ENCODE results near the gene ALX4. TPM values are rescaled to one million over a fixed set of nuclear protein-coding genes. Genes with fewer than 3 reads are reported as not detected.
A peak's percentile ranks its signal among the peaks of the same experiment; 100 is the strongest.

The ALX4 gene
- polyA plus RNA-seq: not detected

- Mint-ChIP-seq H3K9me3 (no peaks in the 10 kb centered on the region), H3K27ac (peak within 1 kb of the TSS in 2 of 3 donors; percentile 47 to 73), H3K27me3 (peaks cover 75% of the 10 kb centered on the region), H3K36me3 (no peaks in the 10 kb centered on the region), H3K4me1 (peaks cover 9 to 22% (median 17%) of the 10 kb centered on the region in 3 donors), H3K4me3 (peak within 1 kb of the TSS in 3 of 4 donors; percentile 58 to 89 (median 81))
Measured at GRCh38 chr11:44309478-44310205, at the start of gene ALX4. ALX4 (minus strand) TSS chr11:44310139; CDS start chr11:44310062, 77 bp downstream.

GRCh38 chr11:44359162-44359561 lies 49.2 kb upstream of the ALX4 start:
- Mint-ChIP-seq H3K27ac (no peak overlapping the region), H3K4me1 (no peaks in the 10 kb centered on the region), H3K36me3 (no peaks in the 10 kb centered on the region), H3K9me3 (peaks cover 3 to 9% (median 8%) of the 10 kb centered on the region in 3 donors), H3K27me3 (peaks cover 25% of the 10 kb centered on the region), H3K4me3 (no peak overlapping the region)

DNA sequence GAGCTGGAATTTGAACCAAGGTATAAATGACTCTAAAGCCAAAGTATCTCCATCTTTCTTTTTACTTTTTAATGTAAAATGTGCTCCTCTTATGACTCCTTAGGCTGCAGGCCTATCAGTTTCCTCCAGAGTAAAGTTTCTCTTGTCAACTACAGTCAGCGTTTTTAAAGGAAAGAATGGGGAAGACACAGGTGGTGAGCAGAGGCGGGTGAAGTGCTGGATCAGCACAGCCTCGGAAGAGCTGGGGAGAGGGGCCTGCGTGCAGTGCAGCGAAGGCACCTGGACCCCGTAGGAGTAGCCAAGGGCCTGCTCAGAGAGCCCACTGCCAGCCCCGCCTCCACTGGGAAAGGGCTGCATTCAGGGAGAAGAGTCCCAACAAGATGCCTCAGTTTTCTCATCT lies 48.8 kb upstream of the ALX4 start:
- Mint-ChIP-seq H3K4me3 (peak overlapping the region in 1 of 4 donors; percentile 41), H3K9me3 (peaks cover 3 to 5% (median 4%) of the 10 kb centered on the region in 3 donors), H3K4me1 (no peaks in the 10 kb centered on the region), H3K36me3 (no peaks in the 10 kb centered on the region), H3K27ac (no peak overlapping the region), H3K27me3 (peaks cover 24% of the 10 kb centered on the region)

GRCh38 chr11:44357711-44358110 lies 47.8 kb upstream of the ALX4 start:
- H3K36me3 Mint-ChIP-seq: no peaks in the 10 kb centered on the region
- no peak overlapping the region for H3K4me3 Mint-ChIP-seq
- no peaks in the 10 kb centered on the region for H3K4me1 Mint-ChIP-seq
- no peak overlapping the region for H3K27ac Mint-ChIP-seq
- H3K27me3 Mint-ChIP-seq: peaks cover 19% of the 10 kb centered on the region
- no peaks in the 10 kb centered on the region for H3K9me3 Mint-ChIP-seq

- Mint-ChIP-seq H3K4me1 (peaks cover 3 to 10% (median 3%) of the 10 kb centered on the region in 3 donors), H3K27me3 (peaks cover 19% of the 10 kb centered on the region), H3K36me3 (no peaks in the 10 kb centered on the region), H3K4me3 (no peak overlapping the region), H3K27ac (no peak overlapping the region), H3K9me3 (no peaks in the 10 kb centered on the region)
Measured at GRCh38 chr11:44356351-44356750, 46.4 kb upstream of the ALX4 start.

DNA sequence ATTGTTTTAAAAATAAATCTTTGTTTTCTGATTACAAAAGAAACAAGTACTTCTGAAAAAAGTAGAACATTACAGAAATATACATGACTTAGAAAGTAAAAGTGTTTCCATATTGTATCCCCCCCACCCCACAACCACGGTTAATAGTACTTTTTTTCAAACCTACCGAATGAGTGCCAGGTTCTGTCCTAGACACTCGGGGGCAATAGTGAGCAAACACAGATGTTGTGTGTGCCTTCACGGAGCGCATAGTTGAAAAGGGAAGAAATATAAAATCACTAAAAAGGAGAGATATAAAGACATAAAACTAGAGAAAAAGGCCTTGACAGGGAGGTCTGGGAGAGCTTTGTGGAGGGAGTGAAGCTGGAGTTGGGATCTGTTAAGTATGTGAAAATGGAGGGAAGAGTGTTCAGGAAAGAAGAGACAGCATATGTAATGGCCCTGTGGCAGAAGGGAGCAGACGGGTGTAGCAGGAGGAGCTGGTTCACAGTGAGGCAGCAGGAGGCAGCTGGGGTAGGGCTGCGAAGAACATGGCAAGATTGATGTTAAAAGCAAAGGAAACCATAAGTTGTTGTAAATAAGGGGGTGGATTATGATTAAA lies 42.1 kb upstream of the ALX4 start:
- Mint-ChIP-seq H3K4me3 (peak overlapping the region in 2 of 4 donors; percentile 75 to 85), H3K36me3 (no peaks in the 10 kb centered on the region), H3K4me1 (peaks cover 14 to 22% (median 16%) of the 10 kb centered on the region in 3 donors), H3K27me3 (peaks cover 26% of the 10 kb centered on the region), H3K27ac (no peak overlapping the region), H3K9me3 (peaks cover 0 to 3% (median 0%) of the 10 kb centered on the region in 3 donors)

DNA sequence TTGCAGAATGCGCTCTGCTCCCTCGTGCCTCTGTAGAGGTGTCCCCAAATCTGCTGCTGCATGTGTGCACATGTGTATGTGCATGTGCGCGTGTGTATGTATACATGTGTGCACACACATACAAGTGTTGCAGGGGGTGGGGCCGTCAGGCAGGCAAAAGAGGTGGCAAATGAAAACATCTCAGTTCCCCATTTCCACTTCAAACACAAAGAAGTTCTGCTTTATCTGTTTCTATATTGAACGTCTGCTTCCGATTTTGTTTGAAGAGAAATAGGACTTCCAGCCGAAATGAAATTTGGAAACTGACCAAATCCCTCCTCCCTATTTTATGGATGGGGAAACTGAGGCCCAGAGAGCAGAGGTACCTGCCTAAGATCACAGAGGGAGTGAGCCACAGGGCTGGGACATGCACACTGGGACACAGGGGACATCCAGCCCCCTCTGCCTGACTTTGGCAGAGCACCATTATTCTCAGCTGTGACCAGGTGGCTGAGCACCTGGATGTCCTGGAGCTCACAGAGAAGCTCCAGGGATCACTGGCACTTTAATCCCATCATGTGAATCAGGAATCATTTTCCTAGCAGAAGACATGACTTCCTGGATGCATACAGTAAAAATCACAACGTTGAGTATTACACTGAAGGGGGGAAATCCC lies 41.2 kb upstream of the ALX4 start:
- peaks cover 29% of the 10 kb centered on the region for H3K27me3 Mint-ChIP-seq
- peak overlapping the region; percentile 3 to 43 (median 41) for H3K27ac Mint-ChIP-seq
- H3K36me3 Mint-ChIP-seq: no peaks in the 10 kb centered on the region
- peak overlapping the region; percentile 11 to 85 (median 76) for H3K4me3 Mint-ChIP-seq
- peaks cover 0 to 3% (median 0%) of the 10 kb centered on the region in 3 donors for H3K9me3 Mint-ChIP-seq
- H3K4me1 Mint-ChIP-seq: peaks cover 17 to 24% (median 18%) of the 10 kb centered on the region in 3 donors

DNA sequence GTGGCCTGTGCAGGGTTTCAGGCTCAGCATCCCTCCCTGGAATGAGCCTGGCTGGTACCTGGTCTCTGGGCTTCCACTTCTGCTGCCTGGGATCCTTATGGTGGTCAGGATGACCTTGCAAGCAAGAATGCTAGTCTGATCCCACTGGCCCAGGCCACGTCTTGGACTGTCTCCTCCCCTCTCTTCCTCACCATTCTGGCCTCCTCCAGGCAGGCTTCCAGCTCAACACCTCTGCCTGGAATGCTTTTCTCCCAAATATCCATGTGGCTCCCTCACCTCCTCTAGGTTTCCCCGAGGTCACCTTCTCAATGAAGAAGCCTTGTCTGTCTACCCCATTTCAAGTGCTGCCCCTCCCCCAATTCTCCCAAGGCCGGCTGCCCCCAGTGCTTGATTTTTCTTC lies 39.4 kb upstream of the ALX4 start:
- no peaks in the 10 kb centered on the region for H3K36me3 Mint-ChIP-seq
- peak overlapping the region in 1 of 3 donors; percentile 14 for H3K27ac Mint-ChIP-seq
- peak overlapping the region in 1 of 4 donors; percentile 60 for H3K4me3 Mint-ChIP-seq
- H3K9me3 Mint-ChIP-seq: peaks cover 0 to 3% (median 0%) of the 10 kb centered on the region in 3 donors
- peaks cover 17 to 24% (median 18%) of the 10 kb centered on the region in 3 donors for H3K4me1 Mint-ChIP-seq
- peaks cover 29% of the 10 kb centered on the region for H3K27me3 Mint-ChIP-seq

- H3K36me3 Mint-ChIP-seq: no peaks in the 10 kb centered on the region
- H3K27me3 Mint-ChIP-seq: peaks cover 29% of the 10 kb centered on the region
- no peak overlapping the region for H3K4me3 Mint-ChIP-seq
- peaks cover 17 to 24% (median 18%) of the 10 kb centered on the region in 3 donors for H3K4me1 Mint-ChIP-seq
- no peak overlapping the region for H3K27ac Mint-ChIP-seq
- H3K9me3 Mint-ChIP-seq: peaks cover 0 to 3% (median 0%) of the 10 kb centered on the region in 3 donors
Measured at GRCh38 chr11:44348721-44349120, 38.8 kb upstream of the ALX4 start.

GRCh38 chr11:44348114-44348513 lies 38.2 kb upstream of the ALX4 start:
- Mint-ChIP-seq H3K27ac (no peak overlapping the region), H3K4me1 (peaks cover 17 to 24% (median 18%) of the 10 kb centered on the region in 3 donors), H3K9me3 (peaks cover 0 to 3% (median 0%) of the 10 kb centered on the region in 3 donors), H3K36me3 (no peaks in the 10 kb centered on the region), H3K27me3 (peaks cover 29% of the 10 kb centered on the region), H3K4me3 (no peak overlapping the region)

GRCh38 chr11:44347538-44347937 lies 37.6 kb upstream of the ALX4 start:
- peaks cover 17 to 24% (median 18%) of the 10 kb centered on the region in 3 donors for H3K4me1 Mint-ChIP-seq
- H3K9me3 Mint-ChIP-seq: peaks cover 0 to 3% (median 0%) of the 10 kb centered on the region in 3 donors
- no peaks in the 10 kb centered on the region for H3K36me3 Mint-ChIP-seq
- H3K27ac Mint-ChIP-seq: no peak overlapping the region
- no peak overlapping the region for H3K4me3 Mint-ChIP-seq
- peaks cover 29% of the 10 kb centered on the region for H3K27me3 Mint-ChIP-seq

DNA sequence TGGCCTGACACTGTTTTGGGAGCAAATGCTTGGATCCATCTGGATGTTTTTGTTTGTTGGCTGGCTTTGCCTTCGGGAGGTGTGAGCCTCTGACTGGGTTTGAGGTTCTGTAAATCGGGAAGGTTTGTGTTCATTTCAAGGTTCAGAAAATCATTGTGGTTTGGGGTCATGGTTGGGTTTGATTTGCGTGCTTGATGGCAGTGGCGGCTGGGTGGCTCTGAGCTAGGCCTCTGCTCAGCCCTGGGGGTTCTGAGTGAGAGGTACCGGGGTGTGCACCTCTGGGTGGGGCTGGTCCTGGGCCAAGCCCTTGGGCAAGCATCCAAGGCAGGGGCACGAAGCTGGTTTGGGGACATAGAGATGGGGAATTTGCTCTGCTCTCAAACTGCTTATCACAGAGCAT lies 37.0 kb upstream of the ALX4 start:
- peaks cover 0 to 3% (median 0%) of the 10 kb centered on the region in 3 donors for H3K9me3 Mint-ChIP-seq
- no peak overlapping the region for H3K4me3 Mint-ChIP-seq
- H3K4me1 Mint-ChIP-seq: peaks cover 17 to 20% (median 18%) of the 10 kb centered on the region in 3 donors
- no peak overlapping the region for H3K27ac Mint-ChIP-seq
- peaks cover 26% of the 10 kb centered on the region for H3K27me3 Mint-ChIP-seq
- H3K36me3 Mint-ChIP-seq: no peaks in the 10 kb centered on the region

- peaks cover 26% of the 10 kb centered on the region for H3K27me3 Mint-ChIP-seq
- peaks cover 8 to 10% (median 9%) of the 10 kb centered on the region in 3 donors for H3K4me1 Mint-ChIP-seq
- no peaks in the 10 kb centered on the region for H3K36me3 Mint-ChIP-seq
- H3K27ac Mint-ChIP-seq: no peak overlapping the region
- H3K9me3 Mint-ChIP-seq: peaks cover 0 to 2% (median 0%) of the 10 kb centered on the region in 3 donors
- H3K4me3 Mint-ChIP-seq: no peak overlapping the region
Measured at GRCh38 chr11:44345781-44346180, 35.8 kb upstream of the ALX4 start.

DNA sequence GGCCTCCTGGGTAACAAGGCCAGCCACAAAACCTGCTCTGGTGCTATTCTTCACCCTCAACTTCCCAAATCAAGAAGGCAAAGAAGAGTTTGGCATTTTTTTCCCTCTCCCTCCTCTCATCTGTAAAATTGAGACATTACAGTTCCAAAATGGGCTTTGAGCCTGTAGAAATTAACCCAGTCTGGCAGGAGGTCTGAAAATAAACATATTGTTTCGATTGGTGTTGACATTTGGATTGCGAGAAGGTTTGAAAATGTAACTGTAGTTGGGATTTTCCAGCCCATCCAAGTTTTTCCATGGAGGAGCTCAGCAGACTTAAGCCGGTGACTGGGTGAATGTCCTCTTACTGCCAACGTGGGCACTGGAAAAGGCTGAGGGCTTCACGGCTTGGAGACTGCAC lies 35.0 kb upstream of the ALX4 start:
- Mint-ChIP-seq H3K36me3 (no peaks in the 10 kb centered on the region), H3K27me3 (peaks cover 22% of the 10 kb centered on the region), H3K27ac (no peak overlapping the region)

GRCh38 chr11:44344423-44344820 lies 34.5 kb upstream of the ALX4 start:
- Mint-ChIP-seq H3K27ac (no peak overlapping the region), H3K27me3 (peaks cover 17% of the 10 kb centered on the region), H3K4me1 (peaks cover 4 to 5% (median 5%) of the 10 kb centered on the region in 3 donors), H3K36me3 (no peaks in the 10 kb centered on the region), H3K4me3 (no peak overlapping the region), H3K9me3 (no peaks in the 10 kb centered on the region)

More for the DNA sequence above, 35.0 kb upstream of the ALX4 start:
- Mint-ChIP-seq H3K4me1 (peaks cover 4 to 6% (median 5%) of the 10 kb centered on the region in 3 donors), H3K4me3 (no peak overlapping the region), H3K9me3 (no peaks in the 10 kb centered on the region)
